Measurements from ENCODE around the gene PLCH1. TPM values are rescaled to one million over a fixed set of nuclear protein-coding genes. Genes with fewer than 3 reads are reported as not detected.

Gene PLCH1
- total RNA-seq, 2 experiments from 2014 or later: 0.08 to 0.20 TPM

DNA sequence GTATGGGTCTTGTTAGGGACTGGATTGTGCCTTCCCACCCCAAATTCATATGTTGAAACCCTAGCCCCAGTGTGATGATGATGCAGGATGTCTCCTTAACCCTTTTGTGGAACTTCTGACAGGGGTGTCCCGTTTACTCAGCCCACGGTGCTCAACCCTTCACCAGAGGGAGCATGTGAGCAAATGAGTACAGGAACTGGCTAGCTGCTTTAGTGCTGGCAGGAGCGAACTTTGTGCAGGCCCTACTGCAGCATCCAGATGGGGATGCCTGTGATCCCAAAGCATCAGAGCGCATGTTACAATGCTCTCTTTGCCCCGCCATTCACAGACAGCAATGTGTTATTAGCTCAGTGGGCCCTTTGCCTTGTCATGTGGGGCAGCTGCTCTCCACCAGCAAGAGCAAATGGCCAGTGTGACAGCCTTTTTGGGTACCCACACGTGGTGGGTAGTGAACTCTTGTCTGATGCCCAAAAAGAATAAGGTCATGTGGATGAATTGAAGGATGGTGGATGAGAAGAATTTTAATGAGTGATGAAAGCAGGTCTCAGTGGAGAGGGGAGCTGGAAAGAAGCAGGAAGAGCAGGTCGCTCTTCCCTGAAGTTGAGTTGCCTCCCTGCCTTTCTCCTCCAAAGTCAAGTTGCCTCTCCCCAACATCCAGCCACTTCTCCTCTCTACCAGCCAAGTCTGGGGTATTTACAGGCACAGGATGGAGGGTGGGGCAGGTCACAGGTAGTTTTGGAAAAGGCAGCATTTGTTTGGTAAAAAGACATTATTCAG lies 388.1 kb downstream of the PLCH1 start:
- Mint-ChIP-seq H3K27ac (no peak overlapping the region), H3K4me3 (no peak overlapping the region), H3K27me3 (no peaks in the 10 kb centered on the region), H3K36me3 (ENCODE audit: low read depth) (no peaks in the 10 kb centered on the region), H3K9me3 (no peaks in the 10 kb centered on the region), H3K4me1 (no peaks in the 10 kb centered on the region)
- POLR2A ChIA-PET: no interaction called here
- no peak for DNase-seq
- CTCF ChIA-PET: no interaction called here

DNA sequence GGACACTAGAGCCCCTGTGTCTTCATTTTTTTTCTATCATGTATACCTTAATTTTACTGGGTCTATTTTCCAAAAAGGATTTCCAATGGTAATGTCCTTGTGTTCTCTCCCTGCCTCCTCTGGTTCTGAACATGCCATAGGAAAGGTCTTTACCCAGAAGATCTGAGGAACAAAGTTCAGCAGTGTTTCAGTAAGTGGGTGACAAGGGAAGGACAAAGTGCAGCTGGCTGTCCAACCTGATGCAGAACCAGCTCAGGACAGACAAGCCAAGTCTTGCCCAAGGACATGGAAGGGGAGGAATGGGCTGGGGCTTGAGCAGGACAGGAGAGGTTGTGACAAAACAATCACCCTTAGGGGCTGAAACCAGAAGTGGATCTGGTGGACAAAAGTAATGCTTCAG lies 390.2 kb downstream of the PLCH1 start:
- no peak overlapping the region for H3K27ac Mint-ChIP-seq
- H3K36me3 Mint-ChIP-seq (ENCODE audit: low read depth): no peaks in the 10 kb centered on the region
- ChIA-PET CTCF (interaction anchor here (4.0 kb wide), 1 partner anchor 347 kb away, joined by 33 read pairs; no protein-coding TSS in a partner anchor), POLR2A (no interaction called here)
- no peaks in the 10 kb centered on the region for H3K27me3 Mint-ChIP-seq
- no peak overlapping the region for H3K4me3 Mint-ChIP-seq
- no peaks in the 10 kb centered on the region for H3K9me3 Mint-ChIP-seq
- no peak for DNase-seq
- H3K4me1 Mint-ChIP-seq: no peaks in the 10 kb centered on the region

DNA sequence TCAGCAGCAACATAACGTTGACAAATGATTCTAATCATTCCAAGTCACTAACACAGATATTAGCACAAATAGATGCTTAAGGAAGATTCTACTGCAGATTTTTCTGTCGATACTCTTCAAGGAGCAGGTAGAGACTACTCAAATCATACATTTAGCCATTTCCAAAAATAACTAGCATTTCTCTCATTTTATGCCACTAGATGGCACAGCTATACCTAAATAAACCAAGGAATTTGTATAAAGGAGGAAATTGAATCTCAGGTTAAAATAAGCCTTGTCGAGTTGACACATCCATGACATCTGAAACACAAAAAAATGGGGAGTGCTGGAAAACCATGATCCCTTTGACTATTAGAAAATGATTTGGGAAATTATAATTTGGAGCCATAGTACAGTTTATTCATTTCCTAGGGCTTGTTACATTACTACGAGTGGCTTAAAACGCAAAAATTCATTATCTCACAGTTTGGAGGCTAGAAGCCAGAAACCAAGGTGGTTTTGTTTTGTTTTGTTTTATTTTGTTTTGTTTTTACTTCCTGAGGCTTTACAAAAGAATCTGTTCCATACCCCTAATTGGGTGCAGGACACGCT lies 391.9 kb downstream of the PLCH1 start:
- H3K27ac Mint-ChIP-seq: no peak overlapping the region
- ChIA-PET CTCF (interaction anchor here (1.1 to 4.0 kb wide), 2 partner anchors 175 to 349 kb away, joined by 3 to 33 read pairs; no protein-coding TSS in a partner anchor), POLR2A (no interaction called here)
- no peaks in the 10 kb centered on the region for H3K36me3 Mint-ChIP-seq (ENCODE audit: low read depth)
- no peaks in the 10 kb centered on the region for H3K9me3 Mint-ChIP-seq
- no peaks in the 10 kb centered on the region for H3K27me3 Mint-ChIP-seq
- no peak for DNase-seq
- no peaks in the 10 kb centered on the region for H3K4me1 Mint-ChIP-seq
- no peak overlapping the region for H3K4me3 Mint-ChIP-seq

DNA sequence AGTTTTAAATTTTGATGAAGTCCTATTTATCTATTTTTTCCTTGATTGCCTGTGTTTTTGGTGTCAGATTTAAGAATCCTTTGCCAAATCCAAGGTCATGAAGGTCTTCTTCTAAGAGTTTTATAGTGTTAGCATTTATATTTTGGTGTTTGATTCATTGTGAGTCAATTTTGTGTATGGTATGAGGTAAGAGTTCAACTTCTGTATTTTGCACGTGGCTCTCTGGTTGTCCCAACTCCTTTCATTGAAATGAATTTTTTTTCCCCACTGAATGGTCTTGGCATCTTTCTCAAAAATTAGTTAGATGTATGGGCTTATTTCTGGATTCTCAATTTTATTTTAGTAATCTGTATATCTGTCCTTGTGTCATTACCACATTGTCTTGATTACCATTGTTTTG lies 394.3 kb downstream of the PLCH1 start:
- H3K27ac Mint-ChIP-seq: no peak overlapping the region
- no peaks in the 10 kb centered on the region for H3K4me1 Mint-ChIP-seq
- H3K4me3 Mint-ChIP-seq: no peak overlapping the region
- no peak for DNase-seq
- ChIA-PET CTCF (no interaction called here), POLR2A (no interaction called here)
- no peaks in the 10 kb centered on the region for H3K27me3 Mint-ChIP-seq
- no peaks in the 10 kb centered on the region for H3K9me3 Mint-ChIP-seq
- no peaks in the 10 kb centered on the region for H3K36me3 Mint-ChIP-seq (ENCODE audit: low read depth)

DNA sequence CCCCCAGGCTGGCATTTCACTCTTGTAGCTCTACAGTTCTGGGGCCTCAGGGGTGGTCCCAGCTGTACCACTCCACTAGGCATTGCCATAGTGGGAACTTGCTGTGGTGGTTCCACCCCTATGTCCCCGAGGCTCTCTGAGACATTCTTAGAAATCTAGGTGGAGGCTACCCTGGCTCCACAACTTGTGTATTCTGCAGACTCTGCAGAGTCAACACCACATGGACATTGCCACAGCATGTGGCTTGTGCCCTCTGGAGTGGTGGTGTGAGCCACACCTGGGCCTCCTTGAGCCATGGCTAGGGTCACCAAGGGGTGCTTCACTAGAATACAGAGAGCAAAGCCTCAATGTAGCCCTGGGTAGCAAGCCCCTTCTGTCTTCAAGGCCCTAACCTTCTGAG lies 397.0 kb downstream of the PLCH1 start:
- H3K27me3 Mint-ChIP-seq: no peaks in the 10 kb centered on the region
- ChIA-PET POLR2A (no interaction called here), CTCF (no interaction called here)
- H3K27ac Mint-ChIP-seq: no peak overlapping the region
- H3K4me3 Mint-ChIP-seq: no peak overlapping the region
- no peaks in the 10 kb centered on the region for H3K4me1 Mint-ChIP-seq
- no peaks in the 10 kb centered on the region for H3K9me3 Mint-ChIP-seq
- DNase-seq: no peak
- no peaks in the 10 kb centered on the region for H3K36me3 Mint-ChIP-seq (ENCODE audit: low read depth)

DNA sequence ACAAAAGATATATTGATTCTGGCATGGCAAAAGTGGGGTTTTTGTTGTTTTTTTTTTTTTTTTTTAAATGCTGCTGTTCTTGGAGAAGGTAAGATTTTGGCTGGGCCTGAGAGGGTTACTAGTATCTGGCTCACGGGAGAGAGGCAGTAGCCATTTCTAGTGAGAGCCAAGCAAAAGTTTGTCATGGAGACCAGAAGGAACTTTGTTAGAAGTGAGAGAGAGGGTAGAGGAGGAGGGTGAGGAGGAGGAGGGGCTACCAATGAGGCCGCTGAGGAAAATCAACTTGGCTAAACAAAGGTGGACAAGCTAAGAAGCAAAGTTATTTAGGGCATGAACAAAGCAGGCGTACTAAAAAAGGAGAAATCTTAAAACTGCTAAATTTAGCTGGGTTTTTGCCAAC lies 402.5 kb downstream of the PLCH1 start:
- Mint-ChIP-seq H3K9me3 (no peaks in the 10 kb centered on the region), H3K36me3 (ENCODE audit: low read depth) (no peaks in the 10 kb centered on the region), H3K4me3 (no peak overlapping the region), H3K27me3 (peaks cover 6% of the 10 kb centered on the region), H3K27ac (no peak overlapping the region), H3K4me1 (no peaks in the 10 kb centered on the region)
- no peak for DNase-seq
- ChIA-PET POLR2A (no interaction called here), CTCF (no interaction called here)

DNA sequence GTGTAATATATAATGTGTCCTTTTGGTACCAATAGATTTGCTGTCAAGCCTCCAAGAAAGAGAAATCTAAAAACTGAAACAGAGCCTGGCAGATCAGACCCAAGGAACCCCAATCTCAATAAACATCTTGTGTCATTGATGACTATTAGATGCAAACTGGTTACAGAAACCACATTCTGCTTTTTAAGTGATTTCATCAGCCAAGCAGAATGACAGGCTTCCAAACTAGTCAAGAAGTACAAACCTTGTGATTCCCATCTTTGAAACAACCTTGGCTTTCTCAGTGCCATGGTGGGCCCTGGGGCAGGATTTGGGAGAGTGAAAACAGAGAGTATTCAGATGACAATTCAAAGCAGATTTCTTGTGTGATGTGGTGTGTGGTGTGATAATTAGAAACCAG lies 405.8 kb downstream of the PLCH1 start:
- ChIA-PET CTCF (no interaction called here), POLR2A (no interaction called here)
- H3K9me3 Mint-ChIP-seq: no peaks in the 10 kb centered on the region
- peaks cover 6% of the 10 kb centered on the region for H3K27me3 Mint-ChIP-seq
- H3K36me3 Mint-ChIP-seq (ENCODE audit: low read depth): no peaks in the 10 kb centered on the region
- no peak for DNase-seq
- no peak overlapping the region for H3K4me3 Mint-ChIP-seq
- H3K4me1 Mint-ChIP-seq: peaks cover 11% of the 10 kb centered on the region
- no peak overlapping the region for H3K27ac Mint-ChIP-seq

DNA sequence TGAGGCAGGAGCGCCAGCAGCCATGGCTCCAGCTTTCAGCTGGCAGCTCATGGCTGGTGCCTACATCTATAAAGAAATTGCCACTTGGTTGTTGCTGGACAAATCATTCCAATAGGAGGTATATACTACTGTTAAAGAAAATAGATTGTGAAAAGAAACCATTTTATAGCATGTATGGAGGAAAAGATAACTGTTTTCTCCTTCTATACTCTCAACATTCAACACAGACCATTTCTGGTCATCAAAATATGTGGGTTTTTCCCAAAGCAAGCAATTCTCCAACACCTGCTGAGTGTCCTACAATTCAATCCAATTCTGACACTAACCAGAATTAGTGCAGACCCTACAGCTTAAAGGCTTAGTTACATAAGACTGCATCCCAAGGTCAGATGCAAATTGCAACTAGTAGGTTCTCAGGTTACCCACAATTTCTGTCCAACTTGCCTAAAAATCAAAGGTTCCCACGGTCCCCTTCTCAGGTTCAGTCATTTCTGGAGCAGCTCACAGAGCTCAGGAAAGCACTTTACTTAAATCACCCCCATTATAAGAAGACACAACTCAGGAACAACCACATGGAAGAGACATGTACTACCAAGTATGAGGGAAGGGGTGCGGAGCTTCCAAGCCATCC lies 409.0 kb downstream of the PLCH1 start:
- Mint-ChIP-seq H3K4me3 (no peak overlapping the region), H3K27ac (no peak overlapping the region), H3K9me3 (no peaks in the 10 kb centered on the region), H3K27me3 (peaks cover 2% of the 10 kb centered on the region), H3K36me3 (ENCODE audit: low read depth) (no peaks in the 10 kb centered on the region), H3K4me1 (peaks cover 11% of the 10 kb centered on the region)
- POLR2A ChIA-PET: no interaction called here
- no peak for DNase-seq
- CTCF ChIA-PET: interaction anchor here (0.5 to 1.1 kb wide), 2 partner anchors 12 to 526 kb away, joined by 3 read pairs; no protein-coding TSS in a partner anchor

DNA sequence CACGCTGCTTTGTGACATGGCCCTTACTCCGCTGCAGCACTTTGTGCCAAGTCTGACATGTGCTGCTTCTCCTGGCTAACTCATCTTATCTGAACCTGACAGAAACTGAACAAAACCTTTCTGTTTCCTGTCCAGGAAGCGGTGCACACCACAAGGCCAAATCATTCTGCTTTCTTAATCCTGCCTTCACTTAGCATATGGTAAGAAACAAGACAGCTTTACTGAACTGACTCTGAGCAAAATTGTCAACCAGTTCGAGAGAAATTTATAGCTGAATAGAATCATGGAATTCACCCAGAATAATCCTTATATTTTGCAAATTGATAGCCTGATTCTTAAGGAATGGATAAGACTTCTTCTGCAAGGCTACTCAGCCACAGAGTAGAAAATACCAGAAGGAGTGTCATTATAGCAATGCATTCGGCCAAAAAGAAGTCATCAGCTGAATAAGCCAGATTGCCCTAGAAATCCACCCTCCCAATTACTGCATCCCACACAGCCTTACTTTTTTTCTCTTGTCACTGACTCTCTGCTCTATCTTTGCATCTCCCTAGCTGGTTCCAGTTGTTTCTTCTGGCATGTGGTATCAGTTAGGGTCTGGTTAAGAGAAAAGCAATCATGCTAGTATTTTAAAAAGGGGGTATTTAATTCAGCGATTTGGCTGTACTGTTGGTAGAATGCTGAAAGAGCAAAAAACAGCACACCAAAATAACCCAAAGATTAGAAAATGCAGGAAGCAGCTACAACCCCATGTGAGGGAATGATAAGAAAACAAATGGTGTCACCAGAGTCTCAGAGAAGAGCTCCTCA lies 409.8 kb downstream of the PLCH1 start:
- Mint-ChIP-seq H3K4me3 (no peak overlapping the region), H3K27ac (no peak overlapping the region), H3K4me1 (peaks cover 11% of the 10 kb centered on the region), H3K36me3 (ENCODE audit: low read depth) (no peaks in the 10 kb centered on the region), H3K9me3 (no peaks in the 10 kb centered on the region), H3K27me3 (peaks cover 2% of the 10 kb centered on the region)
- DNase-seq: no peak
- ChIA-PET POLR2A (no interaction called here), CTCF (interaction anchor here (0.5 to 1.1 kb wide), 3 partner anchors 11 to 527 kb away, joined by 3 read pairs; no protein-coding TSS in a partner anchor)

DNA sequence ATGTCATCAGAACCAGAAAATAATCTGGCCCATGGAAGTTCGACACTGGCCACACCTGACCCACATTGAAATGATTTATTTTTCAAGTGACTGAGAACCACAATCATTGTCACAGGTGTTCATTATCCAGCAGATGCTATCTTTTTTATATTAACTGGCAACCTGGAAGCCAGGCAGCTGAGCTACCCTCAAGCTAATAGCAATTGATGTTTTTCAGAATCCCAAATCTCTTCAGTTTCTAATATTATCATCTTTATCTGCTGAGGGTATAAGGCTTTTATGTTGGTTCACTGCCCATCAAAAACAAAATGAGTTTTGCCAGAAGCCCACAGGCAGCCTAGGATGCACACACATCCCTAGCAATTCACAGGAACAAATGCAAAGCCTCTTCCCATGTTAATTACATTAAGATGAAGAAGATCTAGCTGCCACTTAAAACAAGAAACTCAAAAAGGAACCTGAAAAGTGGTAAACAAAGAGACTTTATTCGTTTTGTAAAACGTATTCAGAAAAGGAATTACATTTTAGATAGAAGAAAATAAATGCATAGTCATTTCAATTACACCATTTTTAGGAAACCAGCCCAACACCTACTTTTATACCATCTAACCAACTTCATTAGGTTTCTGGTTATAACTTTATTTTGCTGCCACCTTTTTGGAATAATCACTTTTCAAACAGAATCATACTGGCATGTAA lies 410.5 kb downstream of the PLCH1 start:
- Mint-ChIP-seq H3K4me1 (peaks cover 11% of the 10 kb centered on the region), H3K36me3 (ENCODE audit: low read depth) (no peaks in the 10 kb centered on the region), H3K4me3 (no peak overlapping the region), H3K27ac (no peak overlapping the region), H3K27me3 (peaks cover 2% of the 10 kb centered on the region), H3K9me3 (no peaks in the 10 kb centered on the region)
- ChIA-PET POLR2A (interaction anchor here (0.6 kb wide), 1 partner anchor 18 kb away, joined by 3 read pairs; no protein-coding TSS in a partner anchor), CTCF (interaction anchor here (0.9 to 1.1 kb wide), 2 partner anchors 11 to 367 kb away, joined by 3 read pairs; no protein-coding TSS in a partner anchor)
- no peak for DNase-seq

DNA sequence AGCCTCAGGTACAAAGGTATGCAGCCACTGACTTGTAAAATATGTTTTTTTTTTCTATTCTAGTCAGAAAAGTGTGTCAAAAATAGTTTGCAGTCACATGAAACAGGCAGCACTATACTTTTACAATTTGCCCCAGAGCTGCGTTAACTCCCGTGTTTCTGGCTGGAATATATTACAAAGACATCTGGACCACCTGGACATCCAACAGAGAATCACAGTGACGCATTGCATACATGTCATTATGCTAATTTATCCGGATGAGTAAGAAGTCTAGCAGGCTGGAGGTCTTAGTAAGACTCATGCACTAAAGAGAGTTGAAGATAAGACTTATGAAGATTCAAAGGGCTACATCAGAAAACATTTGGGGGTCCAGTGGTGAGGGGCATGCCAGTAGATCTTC lies 412.2 kb downstream of the PLCH1 start:
- DNase-seq: no peak
- ChIA-PET POLR2A (no interaction called here), CTCF (no interaction called here)
- no peaks in the 10 kb centered on the region for H3K9me3 Mint-ChIP-seq
- H3K36me3 Mint-ChIP-seq (ENCODE audit: low read depth): no peaks in the 10 kb centered on the region
- H3K27ac Mint-ChIP-seq: no peak overlapping the region
- no peaks in the 10 kb centered on the region for H3K27me3 Mint-ChIP-seq
- H3K4me1 Mint-ChIP-seq: peaks cover 11% of the 10 kb centered on the region
- H3K4me3 Mint-ChIP-seq: no peak overlapping the region

DNA sequence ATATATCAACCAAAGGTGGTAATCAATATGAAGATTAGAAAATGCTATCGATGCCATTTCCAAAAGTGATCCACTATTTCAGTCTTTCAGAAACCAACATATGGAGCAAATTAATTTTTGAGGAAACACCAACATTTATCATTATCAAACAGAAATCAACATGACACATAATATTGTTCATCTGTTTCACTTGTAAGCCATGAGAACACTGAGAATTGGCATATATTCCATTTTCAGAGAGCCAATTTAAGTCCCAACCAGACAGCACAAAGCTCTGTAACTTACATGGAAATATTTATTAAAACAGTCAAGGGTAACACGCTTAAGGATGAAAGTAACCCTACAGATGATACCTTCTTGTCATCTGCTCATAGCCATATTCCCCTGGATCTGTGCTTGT lies 413.8 kb downstream of the PLCH1 start:
- no peaks in the 10 kb centered on the region for H3K36me3 Mint-ChIP-seq (ENCODE audit: low read depth)
- H3K9me3 Mint-ChIP-seq: no peaks in the 10 kb centered on the region
- ChIA-PET POLR2A (no interaction called here), CTCF (no interaction called here)
- H3K4me3 Mint-ChIP-seq: no peak overlapping the region
- H3K27ac Mint-ChIP-seq: no peak overlapping the region
- H3K27me3 Mint-ChIP-seq: no peaks in the 10 kb centered on the region
- peaks cover 11% of the 10 kb centered on the region for H3K4me1 Mint-ChIP-seq
- DNase-seq: no peak

DNA sequence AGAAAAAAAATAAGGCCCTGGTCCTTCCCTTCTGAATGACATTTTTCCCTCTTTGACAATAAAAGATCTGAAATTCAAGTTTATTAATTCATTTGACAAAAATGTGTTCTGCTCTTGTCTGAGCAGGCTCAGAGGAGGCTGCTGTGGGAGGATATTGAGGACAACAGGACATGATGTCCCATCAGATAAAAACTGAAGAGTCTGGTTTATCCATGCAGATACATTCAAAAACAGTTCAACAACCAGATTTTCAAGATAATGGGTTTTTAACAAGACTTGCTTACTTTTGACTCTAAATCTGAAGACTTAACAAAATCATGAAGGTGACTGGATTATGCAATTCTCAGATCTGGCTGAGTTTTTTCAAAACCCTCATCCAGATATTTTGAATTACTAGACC lies 414.5 kb downstream of the PLCH1 start:
- H3K4me1 Mint-ChIP-seq: peaks cover 9% of the 10 kb centered on the region
- ChIA-PET CTCF (no interaction called here), POLR2A (no interaction called here)
- no peak for DNase-seq
- H3K36me3 Mint-ChIP-seq (ENCODE audit: low read depth): no peaks in the 10 kb centered on the region
- H3K27ac Mint-ChIP-seq: no peak overlapping the region
- H3K27me3 Mint-ChIP-seq: no peaks in the 10 kb centered on the region
- H3K4me3 Mint-ChIP-seq: no peak overlapping the region
- H3K9me3 Mint-ChIP-seq: no peaks in the 10 kb centered on the region
